ENCODE results near the gene KRT72.
A peak's percentile ranks its signal among the peaks of the same experiment; 100 is the strongest.

The KRT72 gene

DNA sequence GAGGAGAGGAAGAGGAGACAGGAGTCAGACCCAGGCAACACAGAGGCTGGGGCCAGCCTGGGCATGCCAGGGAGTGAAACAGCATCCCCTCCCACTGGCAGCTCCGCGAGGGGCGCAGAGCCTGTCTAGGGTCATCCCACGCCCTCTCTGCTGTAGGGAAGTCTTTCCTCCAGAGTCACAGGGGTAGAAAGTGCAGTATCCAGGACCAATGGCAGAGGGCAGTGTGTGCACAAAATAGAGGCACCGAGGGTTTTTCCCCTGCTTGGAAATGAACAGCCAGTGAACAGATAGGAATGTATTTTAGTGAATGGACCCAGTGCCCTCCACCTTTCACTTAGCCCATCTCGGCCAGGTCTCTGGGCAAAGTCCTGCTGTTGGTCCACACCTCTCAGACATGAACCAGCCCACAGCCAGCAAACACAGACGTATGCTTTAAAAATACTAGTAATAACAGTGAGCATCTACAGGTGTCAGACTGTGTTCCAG lies 18.2 kb downstream of the KRT72 start:
- Mint-ChIP-seq H3K36me3 (ENCODE audit: low read depth) (no peaks in the 10 kb centered on the region), H3K4me3 (no peak overlapping the region), H3K27me3 (ENCODE audit: low read depth, poor library complexity) (peaks cover 15% of the 10 kb centered on the region), H3K27ac (no peak overlapping the region), H3K4me1 (peaks cover 40% of the 10 kb centered on the region), H3K9me3 (no peaks in the 10 kb centered on the region)
- TF ChIP-seq, protein P1, sequence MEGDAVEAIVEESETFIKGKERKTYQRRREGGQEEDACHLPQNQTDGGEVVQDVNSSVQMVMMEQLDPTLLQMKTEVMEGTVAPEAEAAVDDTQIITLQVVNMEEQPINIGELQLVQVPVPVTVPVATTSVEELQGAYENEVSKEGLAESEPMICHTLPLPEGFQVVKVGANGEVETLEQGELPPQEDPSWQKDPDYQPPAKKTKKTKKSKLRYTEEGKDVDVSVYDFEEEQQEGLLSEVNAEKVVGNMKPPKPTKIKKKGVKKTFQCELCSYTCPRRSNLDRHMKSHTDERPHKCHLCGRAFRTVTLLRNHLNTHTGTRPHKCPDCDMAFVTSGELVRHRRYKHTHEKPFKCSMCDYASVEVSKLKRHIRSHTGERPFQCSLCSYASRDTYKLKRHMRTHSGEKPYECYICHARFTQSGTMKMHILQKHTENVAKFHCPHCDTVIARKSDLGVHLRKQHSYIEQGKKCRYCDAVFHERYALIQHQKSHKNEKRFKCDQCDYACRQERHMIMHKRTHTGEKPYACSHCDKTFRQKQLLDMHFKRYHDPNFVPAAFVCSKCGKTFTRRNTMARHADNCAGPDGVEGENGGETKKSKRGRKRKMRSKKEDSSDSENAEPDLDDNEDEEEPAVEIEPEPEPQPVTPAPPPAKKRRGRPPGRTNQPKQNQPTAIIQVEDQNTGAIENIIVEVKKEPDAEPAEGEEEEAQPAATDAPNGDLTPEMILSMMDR (IDR thresholded peaks at IDR 0.05) = peak; percentile 63
- DNase-seq = peak; percentile 74

DNA sequence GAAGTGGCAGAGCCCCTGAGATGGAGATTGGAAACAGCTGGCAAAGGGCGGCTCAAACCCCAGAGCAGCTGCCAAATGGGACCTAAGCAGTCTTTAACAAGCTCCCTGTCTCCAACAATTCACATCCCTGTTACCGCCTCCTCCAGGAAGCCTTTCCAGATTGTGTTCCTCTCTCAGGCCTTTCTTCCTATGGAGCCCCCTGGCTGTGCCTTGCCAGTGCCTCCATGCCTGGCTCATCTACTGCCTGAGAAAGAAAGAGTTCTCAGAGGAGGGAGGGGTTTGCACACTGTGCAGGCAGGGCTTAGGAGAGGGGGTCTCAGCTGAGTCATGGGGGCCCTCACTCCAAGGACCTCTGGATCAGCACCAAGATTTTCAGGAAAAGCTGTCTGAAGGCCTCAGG lies 18.8 kb downstream of the KRT72 start:
- H3K4me3 Mint-ChIP-seq = no peak overlapping the region
- no peaks in the 10 kb centered on the region for H3K36me3 Mint-ChIP-seq (ENCODE audit: low read depth)
- TF ChIP-seq, protein P1 (IDR thresholded peaks at IDR 0.05) = no peak
- peaks cover 16% of the 10 kb centered on the region for H3K27me3 Mint-ChIP-seq (ENCODE audit: low read depth, poor library complexity)
- peaks cover 40% of the 10 kb centered on the region for H3K4me1 Mint-ChIP-seq
- no peak for DNase-seq
- no peak overlapping the region for H3K27ac Mint-ChIP-seq
- H3K9me3 Mint-ChIP-seq = no peaks in the 10 kb centered on the region

DNA sequence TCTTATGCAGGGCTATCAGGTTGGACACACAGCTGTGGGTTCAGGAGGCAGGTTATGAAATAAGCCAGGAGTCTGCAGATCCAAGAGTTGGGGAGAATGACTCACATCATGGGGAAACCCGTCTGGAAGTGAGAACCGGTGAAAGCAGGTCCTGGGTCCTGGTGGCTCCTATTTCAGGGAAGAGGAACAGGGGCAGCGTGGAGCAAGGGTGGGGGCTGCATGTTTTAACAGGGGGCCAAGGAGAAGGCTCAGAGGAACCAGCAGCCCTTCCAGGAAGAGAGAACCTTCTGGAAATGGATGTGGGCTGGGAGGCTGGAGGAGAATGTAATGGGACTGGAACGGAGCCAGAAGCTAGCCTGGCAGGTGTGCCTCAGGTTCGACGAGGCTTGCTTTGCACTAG lies 19.8 kb downstream of the KRT72 start:
- no peak for DNase-seq
- Mint-ChIP-seq H3K36me3 (ENCODE audit: low read depth) (no peaks in the 10 kb centered on the region), H3K4me1 (peaks cover 42% of the 10 kb centered on the region), H3K27ac (no peak overlapping the region), H3K27me3 (ENCODE audit: low read depth, poor library complexity) (peaks cover 20% of the 10 kb centered on the region), H3K4me3 (no peak overlapping the region), H3K9me3 (no peaks in the 10 kb centered on the region)
- TF ChIP-seq, protein P1 (IDR thresholded peaks at IDR 0.05) = no peak

DNA sequence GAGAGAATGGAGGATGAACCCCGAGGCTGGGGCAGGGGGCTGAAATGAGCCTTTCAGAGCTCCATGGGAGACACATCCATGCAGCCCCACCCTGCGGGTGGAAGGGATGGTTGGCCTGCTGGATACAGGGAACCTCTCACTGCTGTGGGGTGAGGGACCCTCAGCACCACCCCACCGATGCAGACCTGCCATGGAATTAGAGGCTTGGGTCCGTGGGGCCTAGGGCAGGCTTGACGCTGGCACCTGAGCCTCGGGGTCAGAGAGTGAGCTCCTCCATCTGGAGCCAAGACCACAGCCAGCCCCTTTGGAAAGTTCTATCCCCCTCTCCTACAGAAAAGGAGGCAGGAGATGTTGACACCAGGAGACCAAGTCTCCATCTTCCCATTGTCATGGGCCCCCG lies 20.2 kb downstream of the KRT72 start:
- no peaks in the 10 kb centered on the region for H3K9me3 Mint-ChIP-seq
- DNase-seq = no peak
- no peak overlapping the region for H3K4me3 Mint-ChIP-seq
- H3K27ac Mint-ChIP-seq = no peak overlapping the region
- peaks cover 46% of the 10 kb centered on the region for H3K4me1 Mint-ChIP-seq
- TF ChIP-seq, protein P1 (IDR thresholded peaks at IDR 0.05) = no peak
- no peaks in the 10 kb centered on the region for H3K36me3 Mint-ChIP-seq (ENCODE audit: low read depth)
- peaks cover 21% of the 10 kb centered on the region for H3K27me3 Mint-ChIP-seq (ENCODE audit: low read depth, poor library complexity)

DNA sequence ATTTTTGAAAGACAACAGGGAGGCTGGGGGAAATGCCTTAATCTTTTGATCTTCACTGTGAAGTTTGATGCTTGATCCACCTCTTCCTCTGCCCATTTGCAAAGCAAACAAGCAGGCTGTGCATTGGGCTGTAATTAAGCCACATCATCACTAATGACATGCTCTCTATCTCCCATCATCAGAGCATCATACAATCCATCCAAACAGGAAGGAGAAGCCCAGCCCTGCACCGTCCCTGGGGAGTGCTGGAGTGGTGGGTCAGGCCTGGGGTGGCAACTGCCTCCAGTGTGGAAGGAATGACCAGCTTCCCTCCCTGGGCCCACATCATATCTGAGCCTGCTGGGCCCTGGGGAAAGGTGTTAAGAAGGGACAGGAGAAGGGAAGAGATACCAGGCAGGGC lies 20.8 kb downstream of the KRT72 start:
- DNase-seq = no peak
- Mint-ChIP-seq H3K9me3 (no peaks in the 10 kb centered on the region), H3K36me3 (ENCODE audit: low read depth) (no peaks in the 10 kb centered on the region), H3K4me3 (no peak overlapping the region), H3K27me3 (ENCODE audit: low read depth, poor library complexity) (peaks cover 19% of the 10 kb centered on the region), H3K4me1 (peaks cover 49% of the 10 kb centered on the region), H3K27ac (no peak overlapping the region)
- TF ChIP-seq, protein P1 (IDR thresholded peaks at IDR 0.05) = no peak

Measured in nephron progenitor cell (in vitro differentiated cells).